Parathyroid adenoma (tissue), 2 donors: ENCODE measurements around the gene XRCC3.

Source experiments
- H2AFZ ChIP-seq: fragments of 300-600 bp; sonication (generic); one replicate; pipeline ENCODE4 v1.7.0; 2017; ENCODE audit warnings: antibody characterized with exemption, mild to moderate bottlenecking
- H3K27ac ChIP-seq: fragments of 300-600 bp; sonication (generic); one replicate; pipeline ENCODE4 v1.7.0; 2017
- H3K27me3 ChIP-seq: fragments of 300-600 bp; sonication (generic); one replicate; pipeline ENCODE4 v1.7.0; 2017; ENCODE audit warnings: low read length; ENCODE audit not compliant: control insufficient read depth, insufficient read depth
- H3K36me3 ChIP-seq: fragments of 300-600 bp; sonication (generic); one replicate; pipeline ENCODE4 v1.7.0; 2017; ENCODE audit warnings: low read length; ENCODE audit not compliant: control insufficient read depth, insufficient read depth
- H3K4me1 ChIP-seq: fragments of 300-600 bp; sonication (generic); one replicate; pipeline ENCODE4 v1.7.0; 2017; ENCODE audit warnings: control low read depth
- H3K4me2 ChIP-seq: fragments of 300-600 bp; sonication (generic); one replicate; pipeline ENCODE4 v1.7.0; 2017; ENCODE audit warnings: low read length
- H3K4me3 ChIP-seq: fragments of 300-600 bp; sonication (generic); one replicate; pipeline ENCODE4 v1.7.0; 2017; ENCODE audit warnings: low read depth, low read length
- H3K79me2 ChIP-seq: fragments of 300-600 bp; sonication (generic); one replicate; pipeline ENCODE4 v1.7.0; 2017; ENCODE audit warnings: control low read depth
- H3K9ac ChIP-seq: fragments of 300-600 bp; sonication (generic); one replicate; pipeline ENCODE4 v1.7.0; 2017; ENCODE audit warnings: mild to moderate bottlenecking
- H3K9me3 ChIP-seq: fragments of 300-600 bp; sonication (generic); one replicate; pipeline ENCODE4 v1.7.0; 2017; ENCODE audit warnings: low read length; ENCODE audit not compliant: control insufficient read depth
- TF ChIP-seq, protein P1 (sequence below): fragments of 300-600 bp; sonication (generic); IDR thresholded peaks from one replicate; pipeline ENCODE4 v1.7.0; 2017; ENCODE audit warnings: antibody characterized with exemption, mild to moderate bottlenecking
- donor health status: primary hyperparathyroidism.

Gene XRCC3

DNA sequence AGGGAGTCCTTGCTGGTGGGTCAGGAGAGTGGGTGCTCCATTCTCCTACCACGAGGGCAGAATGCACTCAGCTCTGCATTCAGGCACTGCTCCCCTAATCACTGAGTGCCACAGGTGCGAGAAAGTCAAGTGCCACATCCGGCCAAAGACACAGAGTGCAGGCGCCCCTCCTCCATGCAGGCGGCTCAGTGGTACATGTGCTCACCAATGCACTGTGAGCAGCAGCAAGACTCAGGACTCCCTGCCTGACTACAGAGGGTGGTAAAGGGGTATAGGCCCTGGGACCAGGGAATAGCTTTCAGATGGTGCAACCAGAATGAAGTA is 33.2 kb upstream of the XRCC3 start:
- TF ChIP-seq, protein P1, sequence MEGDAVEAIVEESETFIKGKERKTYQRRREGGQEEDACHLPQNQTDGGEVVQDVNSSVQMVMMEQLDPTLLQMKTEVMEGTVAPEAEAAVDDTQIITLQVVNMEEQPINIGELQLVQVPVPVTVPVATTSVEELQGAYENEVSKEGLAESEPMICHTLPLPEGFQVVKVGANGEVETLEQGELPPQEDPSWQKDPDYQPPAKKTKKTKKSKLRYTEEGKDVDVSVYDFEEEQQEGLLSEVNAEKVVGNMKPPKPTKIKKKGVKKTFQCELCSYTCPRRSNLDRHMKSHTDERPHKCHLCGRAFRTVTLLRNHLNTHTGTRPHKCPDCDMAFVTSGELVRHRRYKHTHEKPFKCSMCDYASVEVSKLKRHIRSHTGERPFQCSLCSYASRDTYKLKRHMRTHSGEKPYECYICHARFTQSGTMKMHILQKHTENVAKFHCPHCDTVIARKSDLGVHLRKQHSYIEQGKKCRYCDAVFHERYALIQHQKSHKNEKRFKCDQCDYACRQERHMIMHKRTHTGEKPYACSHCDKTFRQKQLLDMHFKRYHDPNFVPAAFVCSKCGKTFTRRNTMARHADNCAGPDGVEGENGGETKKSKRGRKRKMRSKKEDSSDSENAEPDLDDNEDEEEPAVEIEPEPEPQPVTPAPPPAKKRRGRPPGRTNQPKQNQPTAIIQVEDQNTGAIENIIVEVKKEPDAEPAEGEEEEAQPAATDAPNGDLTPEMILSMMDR: no peak
- Histone ChIP-seq H3K9me3 (no peaks in the 10 kb centered on the region), H3K36me3 (no peaks in the 10 kb centered on the region), H3K4me2 (no peak overlapping the region), H3K4me3 (no peak overlapping the region), H3K79me2 (peaks cover 5% of the 10 kb centered on the region), H2AFZ (no peak overlapping the region), H3K9ac (no peak overlapping the region), H3K27me3 (no peaks in the 10 kb centered on the region), H3K27ac (no peak overlapping the region), H3K4me1 (no peaks in the 10 kb centered on the region)

DNA sequence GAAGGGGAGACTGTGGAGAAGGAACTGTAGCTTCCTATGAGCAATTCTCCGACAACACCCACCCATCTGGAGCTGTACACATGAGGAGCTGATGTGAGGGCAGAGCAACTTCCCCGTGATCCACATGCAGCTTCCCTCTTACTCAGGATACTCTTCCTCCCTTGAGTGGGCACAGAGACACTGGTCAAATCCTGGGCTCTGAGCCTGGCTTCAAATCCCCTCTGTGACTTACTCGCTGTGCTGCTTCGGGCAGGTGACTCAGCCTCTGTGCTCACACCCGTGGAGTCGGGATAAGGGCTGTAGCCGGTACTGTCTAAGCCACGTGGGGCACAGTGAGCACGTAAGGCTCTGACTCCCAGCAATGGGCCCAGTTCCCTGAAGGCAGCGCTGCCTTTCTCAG is 31.4 kb upstream of the XRCC3 start:
- Histone ChIP-seq H3K4me3 (no peak overlapping the region), H3K27me3 (no peaks in the 10 kb centered on the region), H3K4me2 (no peak overlapping the region), H3K4me1 (no peaks in the 10 kb centered on the region), H3K36me3 (no peaks in the 10 kb centered on the region), H3K9ac (no peak overlapping the region), H3K79me2 (peaks cover 5% of the 10 kb centered on the region), H3K9me3 (no peaks in the 10 kb centered on the region), H2AFZ (no peak overlapping the region), H3K27ac (no peak overlapping the region)
- TF ChIP-seq, protein P1: no peak

DNA sequence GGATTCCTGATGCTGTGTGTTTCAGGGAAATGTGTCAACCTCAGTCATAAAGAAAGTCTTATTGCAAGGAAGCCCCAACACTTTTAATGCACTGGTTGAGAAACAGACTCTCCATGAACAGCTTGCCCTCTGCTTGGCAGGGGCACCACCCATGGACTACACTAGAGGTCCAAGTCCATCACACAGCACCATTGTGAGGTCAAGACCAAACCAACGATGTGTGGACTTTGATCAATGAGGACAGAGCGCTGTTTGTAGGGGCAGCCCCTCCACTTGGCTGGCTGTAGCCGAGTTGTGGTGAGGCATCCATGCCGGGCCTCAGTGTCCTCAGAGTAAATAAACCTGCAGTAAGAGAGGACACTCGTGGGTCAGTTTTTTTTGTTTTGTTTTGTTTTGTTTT is 30.2 kb upstream of the XRCC3 start:
- Histone ChIP-seq H3K36me3 (no peaks in the 10 kb centered on the region), H3K27ac (no peak overlapping the region), H3K27me3 (no peaks in the 10 kb centered on the region), H3K79me2 (peaks cover 6% of the 10 kb centered on the region), H3K4me2 (no peak overlapping the region), H3K4me3 (no peak overlapping the region), H3K9ac (no peak overlapping the region), H3K9me3 (no peaks in the 10 kb centered on the region), H2AFZ (no peak overlapping the region), H3K4me1 (no peaks in the 10 kb centered on the region)
- TF ChIP-seq, protein P1: no peak

DNA sequence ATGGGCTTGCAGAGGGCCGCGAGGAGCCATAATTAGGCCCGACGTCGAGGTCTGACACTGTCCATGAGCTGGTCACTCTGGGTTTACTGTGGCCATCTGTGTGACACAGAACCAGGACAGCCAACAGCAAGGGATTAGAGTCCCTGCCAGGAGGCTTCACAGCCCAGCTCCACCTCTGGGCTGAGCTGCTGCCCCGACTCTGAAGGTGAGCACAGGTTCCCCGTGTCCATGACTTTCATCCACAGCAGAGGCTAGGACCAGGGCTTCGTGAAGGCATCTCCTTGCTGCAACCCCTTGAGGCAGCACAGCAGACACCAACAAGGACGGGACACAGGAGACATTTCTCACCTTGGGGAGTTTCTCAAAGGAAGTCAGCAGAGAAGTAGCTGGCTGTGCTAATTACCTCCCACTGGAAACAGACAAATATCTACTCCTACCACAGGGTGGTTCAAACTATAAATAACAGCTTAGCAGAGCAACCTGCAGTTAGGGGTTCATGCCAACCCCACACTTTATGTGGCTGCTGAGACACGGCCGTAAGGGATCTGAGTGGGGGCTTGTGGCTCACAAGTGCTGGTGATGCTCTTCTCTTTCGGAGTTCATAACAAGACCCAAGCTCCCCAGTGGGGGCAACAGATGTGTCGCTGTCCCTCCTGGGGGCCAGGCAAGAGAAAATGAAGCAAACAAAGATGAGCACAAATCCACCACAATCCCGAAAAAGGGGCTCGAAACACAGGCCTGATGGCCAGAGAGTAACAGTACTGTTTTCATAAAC is 29.6 kb upstream of the XRCC3 start:
- H3K27ac ChIP-seq: no peak overlapping the region
- TF ChIP-seq, protein P1: no peak
- H3K36me3 ChIP-seq: no peaks in the 10 kb centered on the region
- H2AFZ ChIP-seq: no peak overlapping the region
- H3K4me2 ChIP-seq: no peak overlapping the region
- H3K79me2 ChIP-seq: peaks cover 6% of the 10 kb centered on the region
- no peaks in the 10 kb centered on the region for H3K27me3 ChIP-seq
- no peak overlapping the region for H3K9ac ChIP-seq
- no peaks in the 10 kb centered on the region for H3K9me3 ChIP-seq
- H3K4me3 ChIP-seq: no peak overlapping the region
- H3K4me1 ChIP-seq: no peaks in the 10 kb centered on the region

DNA sequence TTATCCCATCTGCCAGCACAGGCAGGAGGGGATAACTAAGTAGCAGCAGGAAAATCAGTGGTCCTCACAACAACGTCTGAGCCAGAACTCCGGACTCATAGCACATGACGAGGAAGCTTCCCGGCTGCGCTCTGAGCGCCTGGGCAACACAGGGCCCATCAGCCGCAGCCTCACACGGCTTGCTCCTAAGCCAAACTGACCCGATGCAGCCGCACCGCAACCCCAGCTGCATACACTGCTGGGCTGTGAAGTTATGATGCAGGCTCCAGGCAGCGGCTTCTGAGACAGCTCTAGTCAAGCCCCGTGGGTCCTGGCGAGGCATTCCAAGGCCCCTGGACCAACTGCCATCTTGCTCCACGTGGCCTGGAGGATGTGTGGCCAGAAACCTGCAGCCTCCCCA is 28.4 kb upstream of the XRCC3 start:
- Histone ChIP-seq H3K27me3 (no peaks in the 10 kb centered on the region), H3K9ac (no peak overlapping the region), H3K27ac (no peak overlapping the region), H3K4me2 (no peak overlapping the region), H2AFZ (no peak overlapping the region), H3K9me3 (no peaks in the 10 kb centered on the region), H3K79me2 (peaks cover 6% of the 10 kb centered on the region), H3K4me1 (no peaks in the 10 kb centered on the region), H3K4me3 (no peak overlapping the region), H3K36me3 (no peaks in the 10 kb centered on the region)
- TF ChIP-seq, protein P1: no peak
